H1 (cell line): ENCODE results near the gene CNOT3. TPM values are rescaled to one million over a fixed set of nuclear protein-coding genes. Genes with fewer than 3 reads are reported as not detected.

Experiments used
- CTCF ChIA-PET: fragments of 300-600 bp; sonication (Branson Sonifier 250); formaldehyde crosslinking; loops from one replicate; lab custom pipeline; 2021; ENCODE audit not compliant: partially characterized antibody; lab: Charles Lee
- POLR2A ChIA-PET: fragments of 300-600 bp; sonication (Branson Sonifier 250); formaldehyde crosslinking; loops from one replicate; lab custom pipeline; 2021; ENCODE audit warnings: inconsistent platforms; ENCODE audit not compliant: partially characterized antibody; lab: Charles Lee
- DNase-seq, 2 experiments: peaks; one replicate each; pipeline versions ENCODE4 v3.0.0 to v3.0.0-alpha.2; 2010 to 2022; ENCODE audit warnings: low spot score in 2 of 2, low read depth in 1 of 2, mixed read lengths in 1 of 2
- FAIRE-seq: peaks from 2 replicates; lab custom pipeline; 2011; peaks lifted over from hg19 to GRCh38; lab: Jason Lieb, UNC
- H2AFZ ChIP-seq: 2 replicates; pipeline ENCODE4 v1.8.1; 2012; ENCODE audit warnings: low read length, inconsistent platforms
- H2AK5ac ChIP-seq: 2 replicates; pipeline ENCODE4 v1.6.1; 2013; ENCODE audit warnings: low read depth, low read length
- H2BK120ac ChIP-seq: replicated peaks from 2 replicates; pipeline ENCODE3; 2013; ENCODE audit warnings: low read depth, low read length, inconsistent platforms
- H2BK12ac ChIP-seq: 2 replicates; pipeline ENCODE4 v1.6.1; 2013; ENCODE audit warnings: low read depth, low read length
- H2BK15ac ChIP-seq: 2 replicates; pipeline ENCODE4 v1.6.1; 2013; ENCODE audit warnings: low read length
- H2BK20ac ChIP-seq: 2 replicates; pipeline ENCODE4 v1.6.1; 2013; ENCODE audit warnings: low read length
- H2BK5ac ChIP-seq: 2 replicates; pipeline ENCODE4 v1.6.1; 2013; ENCODE audit warnings: low read depth, low read length
- H3K14ac ChIP-seq: 2 replicates; pipeline ENCODE4 v1.6.1; 2013; ENCODE audit warnings: inconsistent platforms; ENCODE audit not compliant: insufficient read length
- H3K18ac ChIP-seq: 2 replicates; pipeline ENCODE4 v1.6.1; 2013; ENCODE audit warnings: low read length; ENCODE audit errors: extremely low read depth
- H3K23ac ChIP-seq: 2 replicates; pipeline ENCODE4 v1.6.1; 2013; ENCODE audit warnings: inconsistent platforms; ENCODE audit not compliant: insufficient read length
- H3K23me2 ChIP-seq: 2 replicates; pipeline ENCODE4 v1.6.1; 2013; ENCODE audit warnings: low read depth, low read length
- H3K27ac ChIP-seq: 2 replicates; pipeline ENCODE4 v1.6.1; 2011; ENCODE audit warnings: low read depth, low read length, inconsistent platforms
- H3K27me3 ChIP-seq, 4 experiments: replicated peaks in 1 of 4; 1 replicate in 1 of 4; 2 replicates in 3 of 4; pipeline versions ENCODE4 v1.6.1 to v1.8.1; 2011 to 2013; ENCODE audit warnings: low read length in 3 of 4, mild to moderate bottlenecking in 3 of 4, inconsistent platforms in 2 of 4, mixed read lengths in 2 of 4, moderate library complexity in 1 of 4; ENCODE audit not compliant: control insufficient read depth in 3 of 4, insufficient read depth in 3 of 4; ENCODE audit errors: extremely low read depth in 1 of 4
- H3K36me3 ChIP-seq, 4 experiments: 2 replicates each; pipeline versions ENCODE4 v1.6.1 to v1.8.1; 2011 to 2013; ENCODE audit warnings: mild to moderate bottlenecking in 4 of 4, low read length in 3 of 4, moderate library complexity in 2 of 4, control low read depth in 1 of 4, inconsistent platforms in 1 of 4; ENCODE audit not compliant: insufficient read depth in 4 of 4, control insufficient read depth in 2 of 4
- H3K4ac ChIP-seq: replicated peaks from 2 replicates; pipeline ENCODE3; 2013; ENCODE audit warnings: low read length, low read depth, mixed read lengths, inconsistent platforms; ENCODE audit not compliant: insufficient read length
- H3K4me1 ChIP-seq, 4 experiments: replicated peaks in 1 of 4; 1 replicate in 1 of 4; 2 replicates in 3 of 4; pipeline versions ENCODE4 v1.6.1 to v1.8.1; 2011 to 2013; ENCODE audit warnings: low read length in 3 of 4, inconsistent platforms in 2 of 4, mixed read lengths in 1 of 4; ENCODE audit not compliant: insufficient read depth in 4 of 4, control insufficient read depth in 3 of 4
- H3K4me2 ChIP-seq, 2 experiments: 2 replicates each; pipeline versions ENCODE4 v1.6.1 to v1.8.1; 2011 to 2013; ENCODE audit warnings: low read depth in 2 of 2, low read length in 2 of 2, control low read depth in 1 of 2, inconsistent platforms in 1 of 2, mild to moderate bottlenecking in 1 of 2; ENCODE audit not compliant: insufficient read depth in 1 of 2
- H3K4me3 ChIP-seq, 4 experiments: fragments of 200-600, 300-600 bp in 1 of 4; sonication (generic), shearing (Covaris generic), sonication (Bioruptor Twin) in 1 of 4; 2 replicates each; pipeline versions ENCODE4 v1.5.1 to v1.8.1; 2011 to 2016; ENCODE audit warnings: low read length in 4 of 4, low read depth in 3 of 4, control low read depth in 2 of 4, inconsistent platforms in 2 of 4, mild to moderate bottlenecking in 2 of 4, mixed read lengths in 1 of 4, moderate library complexity in 1 of 4; ENCODE audit not compliant: insufficient read depth in 2 of 4; ENCODE audit errors: extremely low read depth in 1 of 4
- H3K56ac ChIP-seq: replicated peaks from 2 replicates; pipeline ENCODE3; 2013; ENCODE audit warnings: low read depth, mild to moderate bottlenecking, mixed read lengths, low read length, inconsistent platforms; ENCODE audit not compliant: insufficient read length
- H3K79me1 ChIP-seq: 2 replicates; pipeline ENCODE4 v1.6.1; 2013; ENCODE audit warnings: low read depth, low read length, control low read depth
- H3K79me2 ChIP-seq, 2 experiments: 2 replicates each; pipeline versions ENCODE4 v1.6.1 to v1.8.1; 2012 to 2013; ENCODE audit warnings: low read length in 2 of 2, mild to moderate bottlenecking in 2 of 2, inconsistent platforms in 1 of 2; ENCODE audit not compliant: insufficient read depth in 2 of 2, control insufficient read depth in 1 of 2
- H3K9ac ChIP-seq, 4 experiments: replicated peaks in 1 of 4; 1 replicate in 1 of 4; 2 replicates in 3 of 4; pipeline versions ENCODE4 v1.6.1 to v1.8.1; 2011 to 2013; ENCODE audit warnings: low read depth in 3 of 4, low read length in 3 of 4, control low read depth in 2 of 4, mild to moderate bottlenecking in 2 of 4, moderate library complexity in 2 of 4, inconsistent platforms in 1 of 4; ENCODE audit errors: extremely low read depth in 1 of 4
- H3K9me3 ChIP-seq, 2 experiments: 2 replicates each; pipeline versions ENCODE4 v1.6.1 to v1.8.1; 2012 to 2013; ENCODE audit warnings: mild to moderate bottlenecking in 2 of 2, moderate library complexity in 2 of 2, control low read depth in 1 of 2, inconsistent platforms in 1 of 2, low read depth in 1 of 2, low read length in 1 of 2, mixed read lengths in 1 of 2; ENCODE audit not compliant: insufficient read depth in 2 of 2
- H4K20me1 ChIP-seq, 2 experiments: replicated peaks in 1 of 2; 2 replicates each; pipeline versions ENCODE3 to v1.8.1; 2011 to 2013; ENCODE audit warnings: inconsistent platforms in 2 of 2, low read length in 2 of 2, mild to moderate bottlenecking in 1 of 2; ENCODE audit not compliant: insufficient read depth in 2 of 2, control insufficient read depth in 1 of 2
- H4K5ac ChIP-seq: 2 replicates; pipeline ENCODE4 v1.6.1; 2013; ENCODE audit warnings: low read length, low read depth, mixed read lengths, inconsistent platforms; ENCODE audit not compliant: insufficient read length
- H4K8ac ChIP-seq: 2 replicates; pipeline ENCODE4 v1.8.0; 2013; ENCODE audit warnings: mild to moderate bottlenecking, moderate library complexity, low read length, inconsistent platforms; ENCODE audit not compliant: insufficient read depth; ENCODE audit errors: extremely low read depth
- H4K91ac ChIP-seq: replicated peaks from 2 replicates; pipeline ENCODE3; 2013; ENCODE audit warnings: low read length, mixed read lengths, inconsistent platforms; ENCODE audit not compliant: insufficient read length
- RAD21 ChIP-seq, 2 experiments: IDR thresholded peaks in 1 of 2; conservative IDR thresholded peaks in 1 of 2; 2 replicates each; pipeline ENCODE4 v1.6.1; 2011; ENCODE audit warnings: low read depth in 2 of 2, low read length in 2 of 2, improper control_type of control experiment in 1 of 2, inconsistent platforms in 1 of 2, mild to moderate bottlenecking in 1 of 2, moderate library complexity in 1 of 2
- ZNF274 ChIP-seq: IDR thresholded peaks from 2 replicates; pipeline ENCODE4 v1.7.0; 2012; ENCODE audit warnings: low read length, borderline replicate concordance; ENCODE audit errors: extremely low read depth
- WGBS, 2 experiments: shearing (Covaris generic) in 1 of 2; methylation state at CpG; one replicate each; pipeline versions ENCODE4 v1.1.6 to v1.1.7; 2013 to 2015; ENCODE audit warnings: low lambda C conversion rate in 2 of 2, mixed read lengths in 2 of 2, inconsistent platforms in 1 of 2, low coverage in 1 of 2, missing lambda C conversion rate in 1 of 2; ENCODE audit not compliant: insufficient replicate concordance in 2 of 2, insufficient coverage in 1 of 2, insufficient read length in 1 of 2; ENCODE audit errors: extremely low coverage in 1 of 2, missing lambda C conversion rate in 1 of 2; 5-methylcytosine and 5-hydroxymethylcytosine counted together
- polyA plus RNA-seq, 7 experiments: library from polyadenylated mRNA; depleted of rRNA in 3 of 7; stranded (reverse) in 5 of 7; unstranded in 2 of 7; fragments of >200 nt in 5 of 7; fragments of 200-250 nt in 2 of 7; gene quantifications; 1 replicate in 5 of 7; 2 replicates in 1 of 7; 4 replicates in 1 of 7; pipeline versions ENCODE4 v1.2.1 to v1.2.3, GENCODE V29; 2011 to 2013; ENCODE audit warnings: missing spikeins in 2 of 7, mixed read lengths in 2 of 7
- total RNA-seq: library from RNA; stranded (reverse); fragmentation: NEBNext Ultra II Directional; extraction: Animal tissue kit (Norgen Biotek cat#: 25700); gene quantifications from 2 replicates; pipeline ENCODE4 v1.2.1, GENCODE V29; 2021

CNOT3 gene
- total and polyA plus RNA-seq, 2 of the 8 experiments (the other 6 are each of a cell fraction or from before 2014, with no cell fraction given), result 21.2 to 86.4 TPM

DNA sequence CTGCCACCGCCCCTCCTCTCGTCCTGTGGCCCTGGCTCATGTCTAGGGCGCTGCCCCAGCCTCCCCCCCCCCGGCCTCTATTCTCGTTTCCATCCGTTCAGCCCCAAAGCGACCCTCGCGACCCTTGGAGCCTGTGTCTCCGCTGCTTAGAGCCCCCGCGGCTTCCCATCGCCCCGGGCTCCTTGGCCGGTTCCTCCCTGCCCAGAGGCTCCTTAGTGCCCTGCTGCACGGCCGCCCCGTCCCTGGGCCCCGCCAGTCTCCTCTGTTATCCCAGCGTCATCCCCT lies 9.2 kb upstream of the CNOT3 start:
- H2AFZ ChIP-seq, result no peak overlapping the region
- H3K4ac ChIP-seq, result no peak overlapping the region
- no peak overlapping the region for H3K18ac ChIP-seq
- no peaks in the 10 kb centered on the region for H3K27me3 ChIP-seq
- H4K5ac ChIP-seq, result no peak overlapping the region
- no peaks in the 10 kb centered on the region for H3K79me1 ChIP-seq
- POLR2A ChIA-PET, result interaction anchor here (2.9 kb wide), 1 partner anchor 10 kb away, joined by 13 read pairs; no protein-coding TSS in a partner anchor
- peaks cover 0 to 6% of the 10 kb centered on the region in 2 experiments for H4K20me1 ChIP-seq
- no peak overlapping the region for H3K23ac ChIP-seq
- H2BK15ac ChIP-seq, result no peak overlapping the region
- H4K8ac ChIP-seq, result no peak overlapping the region
- H2BK20ac ChIP-seq, result no peak overlapping the region
- H4K91ac ChIP-seq, result no peak overlapping the region
- CTCF ChIA-PET, result no interaction called here
- no peak overlapping the region for H3K4me2 ChIP-seq
- no peak overlapping the region for H3K4me3 ChIP-seq
- no peak overlapping the region for H2AK5ac ChIP-seq
- H3K79me2 ChIP-seq, result no peaks in the 10 kb centered on the region
- H3K9me3 ChIP-seq, result peaks cover 0 to 6% of the 10 kb centered on the region in 2 experiments; a peak in 2 of 4 replicates
- H3K23me2 ChIP-seq, result no peaks in the 10 kb centered on the region
- no peak overlapping the region for H3K9ac ChIP-seq
- no peak overlapping the region for H2BK12ac ChIP-seq
- H3K4me1 ChIP-seq, result no peaks in the 10 kb centered on the region
- FAIRE-seq, result no peak
- no peak overlapping the region for H3K56ac ChIP-seq
- 82% methylated on average over 14 of the region's 20 CpGs; no CpG with 5 or more reads in 1 of the 2 experiments for WGBS, 2 experiments
- H2BK5ac ChIP-seq, result no peak overlapping the region
- H3K36me3 ChIP-seq, result peaks cover 21 to 76% (median 38%) of the 10 kb centered on the region in 4 experiments
- no peak overlapping the region for H2BK120ac ChIP-seq
- no peak overlapping the region for H3K14ac ChIP-seq
- no peak for DNase-seq
- no peak overlapping the region for H3K27ac ChIP-seq
- TF ChIP-seq ZNF274, result no peak
- no peak for TF ChIP-seq RAD21 (IDR thresholded peaks at IDR 0.05 in 1 of 2, conservative IDR thresholded peaks at IDR 0.05 in 1 of 2; ENCODE audit: low read depth in 2 of 2, low read length in 2 of 2)
